ENCODE measurements around the gene SEMA5A. TPM values are rescaled to one million over a fixed set of nuclear protein-coding genes. Genes with fewer than 3 reads are reported as not detected.

Gene SEMA5A
- total RNA-seq, 1 donor from 2014 or later, result 11.9 TPM

GRCh38 chr5:9447691-9448090 is 98.2 kb downstream of the SEMA5A start:
- no peaks in the 10 kb centered on the region for H4K20me1 ChIP-seq (ENCODE audit: low read depth)

GRCh38 chr5:9445826-9446388 is 100.0 kb downstream of the SEMA5A start:
- Mint-ChIP-seq H3K27me3 (ENCODE audit: insufficient read depth, low read depth) (no peaks in the 10 kb centered on the region), H3K36me3 (peaks cover 15% of the 10 kb centered on the region), H3K4me1 (peaks cover 3% of the 10 kb centered on the region), H3K27ac (no peak overlapping the region), H3K9me3 (peaks cover 20% of the 10 kb centered on the region), H3K4me3 (no peak overlapping the region)
- H3F3A ChIP-seq (ENCODE audit: low read depth), result no peaks in the 10 kb centered on the region
- H3K9me3 ChIP-seq (ENCODE audit: low read depth), result peaks cover 12% of the 10 kb centered on the region
- no peak overlapping the region for H3K9ac ChIP-seq
- H3K4me1 ChIP-seq, result peaks cover 16% of the 10 kb centered on the region
- no peaks in the 10 kb centered on the region for H3K79me2 ChIP-seq (ENCODE audit: low read depth)
- H3K36me3 ChIP-seq, result no peaks in the 10 kb centered on the region
- H3K27me3 ChIP-seq, result no peaks in the 10 kb centered on the region
- no peak for DNase-seq (ENCODE audit: low spot score)
- no peaks in the 10 kb centered on the region for H4K20me1 ChIP-seq (ENCODE audit: low read depth)
- no peak for TF ChIP-seq EZH2 (IDR thresholded peaks at IDR 0.05)
- TF ChIP-seq EZH2phosphoT487 (IDR thresholded peaks at IDR 0.05), result no peak
- peak overlapping the region; percentile 37 for H3K27ac ChIP-seq
- peak overlapping the region; percentile 27 for H3K4me2 ChIP-seq
- H3K4me3 ChIP-seq, result no peak overlapping the region
- H2AFZ ChIP-seq (replicated peaks), result no peak overlapping the region

More at GRCh38 chr5:9447691-9448090, 98.2 kb downstream of the SEMA5A start:
- no peak overlapping the region for H3K4me2 ChIP-seq
- DNase-seq (ENCODE audit: low spot score), result no peak
- no peak overlapping the region for H3K9ac ChIP-seq
- H3K27ac ChIP-seq, result no peak overlapping the region
- TF ChIP-seq EZH2 (IDR thresholded peaks at IDR 0.05) (no peak), EZH2phosphoT487 (IDR thresholded peaks at IDR 0.05) (no peak), CTCF (IDR thresholded peaks at IDR 0.05) (no peak)
- peaks cover 22% of the 10 kb centered on the region for H3K4me1 ChIP-seq
- no peak overlapping the region for H3K27ac Mint-ChIP-seq
- peaks cover 16% of the 10 kb centered on the region for H3K9me3 Mint-ChIP-seq
- no peak overlapping the region for H3K4me3 Mint-ChIP-seq
- H3K4me1 Mint-ChIP-seq, result peaks cover 12% of the 10 kb centered on the region
- H3K9me3 ChIP-seq (ENCODE audit: low read depth), result peaks cover 12% of the 10 kb centered on the region
- no peaks in the 10 kb centered on the region for H3K27me3 ChIP-seq
- H3K79me2 ChIP-seq (ENCODE audit: low read depth), result no peaks in the 10 kb centered on the region
- no peaks in the 10 kb centered on the region for H3F3A ChIP-seq (ENCODE audit: low read depth)
- H2AFZ ChIP-seq (replicated peaks), result no peak overlapping the region
- no peaks in the 10 kb centered on the region for H3K36me3 ChIP-seq
- H3K36me3 Mint-ChIP-seq, result peaks cover 12% of the 10 kb centered on the region
- no peak overlapping the region for H3K4me3 ChIP-seq
- no peaks in the 10 kb centered on the region for H3K27me3 Mint-ChIP-seq (ENCODE audit: insufficient read depth, low read depth)

- H3K79me2 ChIP-seq (ENCODE audit: low read depth), result no peaks in the 10 kb centered on the region
- peaks cover 13% of the 10 kb centered on the region for H3K36me3 Mint-ChIP-seq
- no peaks in the 10 kb centered on the region for H3K27me3 ChIP-seq
- H3K4me3 Mint-ChIP-seq, result no peak overlapping the region
- no peaks in the 10 kb centered on the region for H4K20me1 ChIP-seq (ENCODE audit: low read depth)
- TF ChIP-seq CTCF (IDR thresholded peaks at IDR 0.05), result no peak
- TF ChIP-seq EZH2phosphoT487 (IDR thresholded peaks at IDR 0.05), result no peak
- no peak for TF ChIP-seq EZH2 (IDR thresholded peaks at IDR 0.05)
- no peaks in the 10 kb centered on the region for H3K27me3 Mint-ChIP-seq (ENCODE audit: insufficient read depth, low read depth)
- peaks cover 16% of the 10 kb centered on the region for H3K4me1 ChIP-seq
- no peak overlapping the region for H3K4me3 ChIP-seq
- no peak overlapping the region for H3K27ac ChIP-seq
- peaks cover 5% of the 10 kb centered on the region for H3K4me1 Mint-ChIP-seq
- H3K27ac Mint-ChIP-seq, result no peak overlapping the region
- no peaks in the 10 kb centered on the region for H3F3A ChIP-seq (ENCODE audit: low read depth)
- H3K4me2 ChIP-seq, result no peak overlapping the region
- no peak overlapping the region for H3K9ac ChIP-seq
- no peaks in the 10 kb centered on the region for H3K36me3 ChIP-seq
- peaks cover 12% of the 10 kb centered on the region for H3K9me3 ChIP-seq (ENCODE audit: low read depth)
- peaks cover 20% of the 10 kb centered on the region for H3K9me3 Mint-ChIP-seq
- no peak for DNase-seq (ENCODE audit: low spot score)
- H2AFZ ChIP-seq (replicated peaks), result no peak overlapping the region
Observed at GRCh38 chr5:9444346-9444745, 101.5 kb downstream of the SEMA5A start.

- no peaks in the 10 kb centered on the region for H3K36me3 ChIP-seq
- H3K9me3 ChIP-seq (ENCODE audit: low read depth), result peaks cover 10% of the 10 kb centered on the region
- peaks cover 7% of the 10 kb centered on the region for H3K4me1 ChIP-seq
- no peaks in the 10 kb centered on the region for H3K27me3 ChIP-seq
- no peak overlapping the region for H3K4me3 Mint-ChIP-seq
- H3K79me2 ChIP-seq (ENCODE audit: low read depth), result no peaks in the 10 kb centered on the region
- H2AFZ ChIP-seq (replicated peaks), result no peak overlapping the region
- H3F3A ChIP-seq (ENCODE audit: low read depth), result no peaks in the 10 kb centered on the region
- peaks cover 12% of the 10 kb centered on the region for H3K36me3 Mint-ChIP-seq
- H3K4me1 Mint-ChIP-seq, result peaks cover 3% of the 10 kb centered on the region
- H3K9ac ChIP-seq, result no peak overlapping the region
- TF ChIP-seq EZH2phosphoT487 (IDR thresholded peaks at IDR 0.05) (no peak), CTCF (IDR thresholded peaks at IDR 0.05) (no peak), EZH2 (IDR thresholded peaks at IDR 0.05) (no peak)
- H3K27me3 Mint-ChIP-seq (ENCODE audit: insufficient read depth, low read depth), result no peaks in the 10 kb centered on the region
- DNase-seq (ENCODE audit: low spot score), result no peak
- no peak overlapping the region for H3K27ac ChIP-seq
- no peak overlapping the region for H3K4me3 ChIP-seq
- peaks cover 13% of the 10 kb centered on the region for H3K9me3 Mint-ChIP-seq
- no peak overlapping the region for H3K27ac Mint-ChIP-seq
- H4K20me1 ChIP-seq (ENCODE audit: low read depth), result no peaks in the 10 kb centered on the region
- no peak overlapping the region for H3K4me2 ChIP-seq
Observed at GRCh38 chr5:9441610-9442009, 104.3 kb downstream of the SEMA5A start.
